SHP77 (cell line): ENCODE results near the gene UBE2H.
"Not testable (repeated sequence)": the region's sequence is repeated elsewhere in the genome, so short reads cannot be mapped to it uniquely, and the experiment has no call there.

Source experiments
- DNase-seq, 2 experiments: peaks; one replicate each; lab custom pipeline; 2025; lab: John Stamatoyannopoulos, UW

The UBE2H gene

DNA sequence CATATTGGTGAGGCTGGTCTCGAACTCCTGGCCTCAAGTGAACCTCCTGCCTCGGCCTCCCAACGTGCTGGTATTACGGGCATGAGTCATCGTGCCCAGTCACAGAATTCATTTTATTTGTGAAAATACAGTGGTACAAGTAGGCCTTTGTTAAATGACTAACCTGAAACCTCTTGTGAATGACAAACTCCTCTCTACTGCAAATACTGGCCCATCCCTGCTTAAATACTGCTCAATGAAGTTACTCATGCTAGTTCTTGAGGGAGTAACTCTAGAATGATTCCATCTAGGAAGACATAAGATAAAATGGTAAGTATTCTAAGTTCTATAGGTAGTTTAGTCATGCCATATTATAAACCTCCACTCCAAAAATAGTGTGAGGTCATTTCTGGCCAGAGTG, 80.7 kb downstream of the UBE2H start:
- no peak for DNase-seq

- no peak for DNase-seq
These were observed 82.1 kb downstream of the UBE2H start for GRCh38 chr7:129870668-129871067.

- DNase-seq = no peak
These were observed 86.5 kb downstream of the UBE2H start for GRCh38 chr7:129866251-129866650.

DNA sequence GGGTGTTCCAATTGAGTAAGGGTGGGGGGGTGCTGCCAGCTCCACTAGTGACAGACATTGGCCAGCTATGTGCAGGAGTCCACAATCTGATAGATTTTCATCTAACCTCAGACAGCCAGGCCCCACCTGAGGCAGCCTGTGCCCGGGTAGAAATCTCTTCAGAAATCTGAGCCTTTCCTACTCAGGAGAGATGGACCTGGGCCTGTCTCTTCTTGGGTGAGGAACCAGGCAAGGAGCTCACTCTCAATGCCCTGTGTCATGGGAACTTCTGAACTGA, 86.9 kb downstream of the UBE2H start:
- no peak for DNase-seq

DNA sequence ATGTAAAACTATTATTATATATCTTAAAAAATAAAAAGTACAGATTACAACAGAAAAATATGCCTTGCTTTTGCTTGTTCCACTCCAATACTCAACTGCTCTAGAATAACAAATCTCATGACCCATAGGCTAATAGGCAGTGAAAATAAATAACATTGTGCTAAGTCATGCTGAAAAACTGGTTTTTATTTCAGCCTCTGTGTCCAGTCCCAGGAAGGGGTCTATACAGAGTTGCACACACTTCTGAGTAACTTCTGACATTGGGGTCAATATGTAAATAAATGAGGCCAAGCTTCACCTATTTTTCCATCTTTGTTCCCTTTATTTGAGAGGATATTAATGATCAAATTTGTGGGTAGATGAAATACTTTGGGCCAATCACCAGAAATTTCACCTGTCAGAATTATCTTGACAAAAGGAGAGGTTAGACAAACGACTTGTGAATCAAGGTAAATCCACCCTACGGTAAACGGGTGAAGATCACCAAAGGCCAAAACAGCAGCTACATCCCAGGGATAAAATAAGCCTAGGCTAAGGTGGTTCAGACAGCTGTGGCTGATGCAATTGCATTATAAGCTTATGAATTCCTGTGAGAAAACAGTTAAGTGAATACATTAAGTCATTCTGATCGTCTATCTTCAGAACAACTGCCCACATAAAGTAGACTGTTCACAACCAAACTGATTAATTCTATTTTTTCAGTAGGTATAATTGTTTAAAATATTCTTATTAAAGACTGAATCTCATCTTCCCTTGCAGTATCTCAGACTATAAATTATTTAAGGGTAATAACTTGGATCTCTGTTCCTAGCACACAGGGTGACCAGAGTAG, 87.5 kb downstream of the UBE2H start:
- DNase-seq = no peak

GRCh38 chr7:129864676-129865075, 88.1 kb downstream of the UBE2H start:
- DNase-seq = not testable (repeated sequence)

DNA sequence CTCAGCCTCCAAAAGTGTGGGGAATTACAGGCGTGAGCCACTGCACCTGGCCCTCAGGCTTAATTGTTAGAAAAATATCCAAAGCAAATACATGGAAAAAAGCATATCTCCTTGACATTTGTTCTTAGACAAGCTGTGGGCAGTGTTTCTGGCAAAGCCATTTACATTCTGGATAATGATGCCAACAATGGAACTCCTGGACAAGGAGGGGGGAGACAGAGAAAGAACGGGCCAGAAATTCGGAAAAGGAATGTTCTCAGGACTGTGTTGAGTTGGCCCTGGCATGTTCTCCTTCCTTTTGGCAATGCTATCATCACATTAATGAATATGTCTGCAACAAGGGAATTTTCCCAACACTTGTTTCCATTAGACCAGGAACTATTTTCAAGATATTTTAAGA, 88.7 kb downstream of the UBE2H start:
- DNase-seq = peak; percentile 29 to 37

GRCh38 chr7:129862682-129863081, 90.1 kb downstream of the UBE2H start:
- DNase-seq = no peak

DNA sequence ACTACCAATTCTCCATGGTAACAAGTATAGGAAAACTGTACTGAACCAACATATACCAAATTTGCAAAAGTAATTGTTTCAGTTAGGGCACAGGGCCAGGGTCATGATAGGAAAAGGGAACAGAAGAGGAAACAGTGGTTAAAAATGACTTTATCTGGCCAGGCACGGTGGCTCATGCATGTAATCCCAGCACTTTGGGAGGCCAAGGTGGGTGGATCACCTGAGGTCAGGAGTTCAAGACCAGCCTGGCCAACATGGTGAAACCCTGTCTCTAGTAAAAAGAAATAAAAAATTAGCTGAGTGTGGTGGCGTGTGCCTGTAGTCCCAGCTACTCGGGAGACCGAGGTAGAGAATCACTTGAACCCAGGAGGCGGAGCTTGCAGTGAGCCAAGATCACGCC, 92.0 kb downstream of the UBE2H start:
- DNase-seq = not testable (repeated sequence)

DNA sequence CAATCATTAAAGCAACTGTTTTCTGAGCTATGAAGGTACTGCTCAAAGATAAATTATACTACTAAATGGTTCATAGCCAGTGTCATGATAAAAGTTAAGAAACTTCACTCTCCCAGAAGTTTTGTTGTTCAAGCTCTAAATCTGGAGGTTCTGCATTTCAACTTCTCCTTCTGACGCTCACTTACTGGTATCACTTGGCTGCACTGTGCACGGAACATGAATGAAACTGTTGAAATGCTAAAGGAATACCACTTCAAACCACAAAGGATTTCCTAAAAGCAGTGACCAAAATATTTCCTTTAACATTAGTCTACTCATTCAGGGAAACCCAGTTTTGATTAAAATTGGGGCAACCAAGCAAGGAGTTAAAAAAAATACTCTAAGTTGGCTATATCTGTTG, 93.6 kb downstream of the UBE2H start:
- no peak for DNase-seq

DNA sequence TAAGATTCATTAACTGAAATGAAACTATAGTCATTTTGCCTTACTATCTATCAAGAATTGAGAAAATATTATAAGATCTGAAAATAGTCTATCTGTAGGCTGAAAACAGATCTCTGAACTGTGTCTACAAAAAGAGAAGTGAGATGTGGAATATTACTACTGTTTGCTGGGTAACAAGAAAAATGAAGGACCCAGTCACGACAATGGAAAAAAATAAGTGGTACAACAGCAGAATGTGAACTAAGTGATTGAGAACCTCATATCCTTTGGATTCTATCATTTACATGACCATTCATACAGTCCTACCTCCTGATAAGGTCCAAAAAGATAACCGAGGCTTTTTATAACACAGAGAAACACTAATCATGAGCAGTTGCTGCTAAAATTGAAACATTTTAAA, 94.3 kb downstream of the UBE2H start:
- no peak for DNase-seq

DNA sequence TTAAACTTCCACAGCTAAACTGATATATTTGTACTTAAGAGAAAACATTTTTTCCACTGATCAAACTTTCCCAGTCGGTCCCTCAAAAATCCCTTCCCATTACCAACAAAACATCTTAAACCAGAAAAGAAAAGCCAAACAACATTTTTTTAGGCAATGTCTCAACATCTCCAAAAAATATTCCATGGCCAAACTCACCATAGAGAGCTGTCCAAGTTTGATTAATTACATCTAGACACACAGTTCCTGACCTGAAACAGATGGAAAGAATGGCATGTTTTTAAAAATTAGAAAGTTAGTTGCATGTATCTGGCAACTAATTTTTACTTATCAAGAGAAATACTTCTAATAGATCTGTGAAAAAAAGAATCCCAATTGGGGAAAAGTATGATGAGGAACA, 95.4 kb downstream of the UBE2H start:
- DNase-seq = no peak

GRCh38 chr7:129855935-129856717, 96.6 kb downstream of the UBE2H start:
- DNase-seq = no peak

DNA sequence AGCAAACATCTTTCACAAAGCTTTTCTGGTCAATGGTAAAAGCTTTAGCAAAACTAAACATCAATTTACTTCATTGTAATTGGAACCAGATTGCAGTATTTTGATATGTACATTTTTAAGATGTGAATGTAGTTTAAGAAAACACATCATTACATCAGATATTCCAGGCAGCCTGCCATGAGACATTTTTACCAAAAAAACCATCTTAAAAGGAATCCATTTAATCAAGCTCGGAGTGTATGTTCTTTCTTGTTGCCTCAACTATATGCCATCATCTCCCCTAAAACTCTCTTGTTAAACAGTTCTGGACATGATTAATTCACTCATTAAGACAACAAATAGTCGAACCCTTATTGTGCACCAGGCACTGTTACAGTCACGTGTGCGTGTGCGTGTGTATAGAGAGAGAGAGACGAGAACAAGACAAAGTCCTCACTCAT, 97.5 kb downstream of the UBE2H start:
- DNase-seq = no peak

GRCh38 chr7:129854401-129854800, 98.4 kb downstream of the UBE2H start:
- no peak for DNase-seq

GRCh38 chr7:129853661-129854268, 99.0 kb downstream of the UBE2H start:
- DNase-seq = no peak

DNA sequence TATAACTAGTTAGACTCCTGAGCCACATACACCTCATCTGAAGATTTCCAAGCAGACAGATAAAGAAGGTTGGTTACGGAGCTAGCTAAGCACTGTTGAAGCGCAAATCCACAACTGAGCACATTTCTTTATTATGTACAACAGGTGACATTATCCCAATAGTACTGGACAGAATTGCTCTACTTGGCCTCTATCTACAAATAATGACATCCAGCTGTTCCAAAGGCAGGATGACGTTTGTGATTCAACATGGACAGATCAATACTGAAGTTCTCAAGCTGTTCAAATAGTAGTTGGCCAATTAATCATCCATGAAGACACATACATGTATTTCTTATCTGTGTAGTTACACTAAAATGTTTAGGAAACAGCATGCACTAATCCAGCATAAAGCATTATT, 101.0 kb downstream of the UBE2H start:
- peak; percentile 61 to 79 for DNase-seq

DNA sequence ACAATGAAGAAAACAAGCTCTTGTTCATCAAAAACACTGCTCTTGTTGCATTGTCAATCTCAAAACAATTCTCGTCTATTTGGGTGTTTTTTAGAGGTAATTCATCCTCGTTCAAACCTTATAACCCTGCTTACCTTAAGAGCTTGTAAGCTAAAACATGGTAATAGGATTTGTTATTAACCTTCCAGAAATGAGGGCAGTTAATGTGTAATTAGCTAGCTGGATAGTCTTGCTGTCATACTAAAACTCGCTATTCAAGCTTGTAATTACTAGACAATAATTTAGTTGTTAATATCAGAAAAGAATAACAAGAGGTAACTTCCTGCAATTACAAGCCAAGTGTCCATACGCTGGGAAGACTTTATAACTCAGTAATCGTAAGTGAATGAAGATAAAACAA, 101.6 kb downstream of the UBE2H start:
- DNase-seq = no peak

- DNase-seq = no peak
These were observed 104.3 kb downstream of the UBE2H start for GRCh38 chr7:129848436-129848835.

DNA sequence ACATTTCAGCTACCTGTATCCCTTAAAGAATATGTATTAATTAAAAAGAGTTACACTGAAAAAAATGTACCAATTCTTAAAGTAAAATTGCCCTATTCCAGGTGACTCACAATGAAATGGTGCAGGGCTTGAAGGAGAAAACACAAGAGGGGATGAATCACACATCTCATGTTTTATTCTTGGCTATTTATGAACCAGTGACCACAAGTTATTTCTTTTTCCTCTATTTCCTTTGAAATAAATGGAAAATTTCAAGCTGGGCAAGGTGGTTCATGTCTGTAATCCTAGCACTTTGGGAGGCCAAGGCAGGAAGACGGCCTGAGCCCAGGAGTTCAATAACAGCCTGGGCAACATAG, 106.8 kb downstream of the UBE2H start:
- DNase-seq = no peak

DNA sequence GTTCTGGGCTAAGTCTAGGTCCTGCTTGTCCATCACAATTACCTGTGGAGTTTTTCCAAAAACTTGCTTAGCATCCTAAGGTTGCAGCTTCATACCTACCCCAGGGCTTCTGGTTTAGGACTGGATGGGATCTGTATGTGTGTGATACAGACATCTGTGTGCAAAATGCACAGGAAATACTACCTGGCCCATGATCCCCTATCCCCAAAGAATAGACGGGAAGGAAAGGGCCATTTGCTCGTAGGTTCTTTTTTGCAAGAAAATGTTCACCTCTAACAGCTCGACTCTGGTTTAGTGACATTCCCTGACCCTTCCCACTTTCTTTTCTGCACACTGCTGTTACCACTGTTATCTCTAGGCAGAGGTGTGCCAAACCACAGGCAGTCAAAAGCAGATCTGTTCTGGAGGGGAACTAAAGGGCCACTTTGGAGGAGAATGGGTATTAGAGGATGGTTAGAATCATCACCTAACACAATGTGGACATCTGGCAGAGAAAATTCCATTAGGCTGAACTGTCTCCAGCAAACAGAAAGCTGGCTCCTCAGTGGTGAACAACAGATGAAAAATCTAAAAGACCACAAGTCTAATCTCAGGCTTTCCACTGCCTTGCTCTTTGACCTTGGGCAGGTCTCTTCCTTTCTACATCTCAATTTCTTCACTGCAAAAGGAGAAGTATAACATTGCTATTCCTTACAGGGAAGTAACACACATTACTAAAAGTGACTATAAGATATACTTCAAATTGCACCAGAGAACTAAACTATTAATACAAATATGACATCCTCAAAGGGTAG, 107.4 kb downstream of the UBE2H start:
- DNase-seq = no peak
